SK-N-SH (cell line): ENCODE data around the gene MIS12. TPM values are rescaled to one million over a fixed set of nuclear protein-coding genes. Genes with fewer than 3 reads are reported as not detected.

ENCODE experiments used
- CTCF ChIA-PET: fragments of 300-600, 350-600 bp; formaldehyde crosslinking; extraction: SDS; loops from one replicate; lab custom pipeline; 2021; lab: Yijun Ruan, JAX
- POLR2A ChIA-PET: fragments of 350-600 bp; sonication (Branson Sonifier 250); formaldehyde crosslinking; extraction: SDS; loops from one replicate; lab custom pipeline; 2020; ENCODE audit warnings: antibody characterized with exemption, inconsistent platforms; lab: Yijun Ruan, JAX
- DNase-seq: peaks from one replicate; pipeline ENCODE4 v3.0.0; 2012
- H2AFZ ChIP-seq: fragments of 200-600 bp; sonication (generic); 2 replicates; pipeline ENCODE4 v1.8.1; 2016; ENCODE audit warnings: antibody characterized with exemption, mild to moderate bottlenecking, low read depth
- H3F3A ChIP-seq: fragments of 200-600 bp; sonication (generic); replicated peaks from 2 replicates; pipeline ENCODE3; 2016; ENCODE audit warnings: antibody characterized with exemption, mild to moderate bottlenecking; ENCODE audit not compliant: insufficient read depth
- H3K27ac ChIP-seq, 2 experiments: fragments of 200-500 bp in 1 of 2; fragments of 200-600 bp in 1 of 2; sonication (Bioruptor generic) in 1 of 2; sonication (generic), shearing (Covaris generic) in 1 of 2; 2 replicates each; pipeline versions ENCODE4 v1.5.1 to v1.6.1; 2014 to 2016; ENCODE audit warnings: low read depth in 2 of 2, inconsistent platforms in 1 of 2, low read length in 1 of 2, mild to moderate bottlenecking in 1 of 2, mixed read lengths in 1 of 2
- H3K27me3 ChIP-seq: fragments of 200-600 bp; sonication (generic), shearing (Covaris generic); 2 replicates; pipeline ENCODE4 v1.6.1; 2016; ENCODE audit warnings: mixed run types; ENCODE audit not compliant: insufficient read depth
- H3K36me3 ChIP-seq, 2 experiments: fragments of 200-500 bp in 1 of 2; fragments of 200-600 bp in 1 of 2; sonication (Bioruptor generic) in 1 of 2; sonication (generic) in 1 of 2; replicated peaks in 1 of 2; 2 replicates each; pipeline versions ENCODE3 to v1.5.1; 2014 to 2016; ENCODE audit warnings: low read length in 1 of 2, mild to moderate bottlenecking in 1 of 2; ENCODE audit not compliant: insufficient read depth in 2 of 2, control insufficient read depth in 1 of 2
- H3K4me1 ChIP-seq, 2 experiments: fragments of 200-500 bp in 1 of 2; fragments of 200-600 bp in 1 of 2; sonication (Bioruptor generic) in 1 of 2; sonication (generic), shearing (Covaris generic) in 1 of 2; 2 replicates each; pipeline versions ENCODE4 v1.5.1 to v1.6.1; 2014 to 2016; ENCODE audit warnings: low read depth in 1 of 2, low read length in 1 of 2, mixed run types in 1 of 2; ENCODE audit not compliant: insufficient read depth in 2 of 2, control insufficient read depth in 1 of 2
- H3K4me2 ChIP-seq: fragments of 200-600 bp; sonication (generic), shearing (Covaris generic); 2 replicates; pipeline ENCODE4 v1.6.1; 2017; ENCODE audit warnings: mixed run types
- H3K4me3 ChIP-seq, 2 experiments: fragments of 200-500 bp in 1 of 2; fragments of 200-600 bp in 1 of 2; sonication (Bioruptor generic) in 1 of 2; sonication (generic), shearing (Covaris generic) in 1 of 2; 2 replicates each; pipeline versions ENCODE4 v1.5.1 to v1.8.1; 2014 to 2016; ENCODE audit warnings: low read depth in 2 of 2, inconsistent platforms in 1 of 2, low read length in 1 of 2, mild to moderate bottlenecking in 1 of 2, mixed read lengths in 1 of 2, moderate library complexity in 1 of 2
- H3K79me2 ChIP-seq: fragments of 200-600 bp; sonication (generic); 2 replicates; pipeline ENCODE4 v1.8.1; 2017; ENCODE audit warnings: mild to moderate bottlenecking; ENCODE audit not compliant: insufficient read depth
- H3K9ac ChIP-seq: fragments of 200-600 bp; sonication (generic); 2 replicates; pipeline ENCODE4 v1.6.1; 2017; ENCODE audit warnings: mixed run types
- H3K9me2 ChIP-seq: fragments of 200-600 bp; sonication (generic); 2 replicates; pipeline ENCODE4 v1.6.1; 2017; ENCODE audit warnings: mixed run types
- H3K9me3 ChIP-seq: fragments of 200-600 bp; sonication (generic); 2 replicates; pipeline ENCODE4 v1.6.1; 2017; ENCODE audit warnings: mixed run types, mild to moderate bottlenecking, moderate library complexity
- H4K20me1 ChIP-seq: fragments of 200-600 bp; sonication (generic); 2 replicates; pipeline ENCODE4 v1.6.1; 2017; ENCODE audit warnings: mild to moderate bottlenecking, mixed run types; ENCODE audit not compliant: insufficient read depth
- CHD2 ChIP-seq: fragments of 150-350 bp; IDR thresholded peaks from 2 replicates; pipeline ENCODE4 v1.6.1; 2018; ENCODE audit warnings: low read length; ENCODE audit not compliant: partially characterized antibody
- CTCF ChIP-seq: fragments of 200-600 bp; sonication (generic); IDR thresholded peaks from 2 replicates; pipeline ENCODE4 v1.6.1; 2017; ENCODE audit warnings: antibody characterized with exemption, mild to moderate bottlenecking, moderate library complexity
- EZH2phosphoT487 ChIP-seq: fragments of 200-600 bp; sonication (generic); IDR thresholded peaks from 2 replicates; pipeline ENCODE4 v1.6.1; 2017; ENCODE audit warnings: low read depth, mixed run types, mild to moderate bottlenecking, antibody characterized with exemption, moderate library complexity, borderline replicate concordance
- FOSL2 ChIP-seq: IDR thresholded peaks from 2 replicates; pipeline ENCODE4 v1.4.0; 2012; ENCODE audit warnings: low read depth, mild to moderate bottlenecking, moderate library complexity, borderline replicate concordance
- GABPA ChIP-seq: IDR thresholded peaks from 2 replicates; pipeline ENCODE4 v1.4.0; 2012; ENCODE audit warnings: low read depth, mild to moderate bottlenecking
- MAX ChIP-seq: IDR thresholded peaks from 2 replicates; pipeline ENCODE4 v1.4.0; 2012; ENCODE audit warnings: low read depth
- MXI1 ChIP-seq: IDR thresholded peaks from 2 replicates; pipeline ENCODE4 v1.6.1; 2012; ENCODE audit warnings: mild to moderate bottlenecking, low read depth, low read length, improper control_type of control experiment
- NRF1 ChIP-seq: IDR thresholded peaks from 2 replicates; pipeline ENCODE4 v1.6.1; 2012; ENCODE audit warnings: low read depth, mild to moderate bottlenecking, low read length
- RAD21 ChIP-seq: IDR thresholded peaks from 2 replicates; pipeline ENCODE4 v1.6.1; 2012; ENCODE audit warnings: mild to moderate bottlenecking, low read length
- RCOR1 ChIP-seq: fragments of 150-350 bp; IDR thresholded peaks from 2 replicates; pipeline ENCODE4 v1.6.1; 2017; ENCODE audit warnings: antibody characterized with exemption, low read length
- TAF1 ChIP-seq: IDR thresholded peaks from 2 replicates; pipeline ENCODE4 v1.6.1; 2012; ENCODE audit warnings: low read depth, mild to moderate bottlenecking, low read length, moderate library complexity, borderline replicate concordance
- TCF12 ChIP-seq: IDR thresholded peaks from 2 replicates; pipeline ENCODE4 v1.4.0; 2012
- TEAD4 ChIP-seq: IDR thresholded peaks from 2 replicates; pipeline ENCODE4 v1.4.0; 2012; ENCODE audit warnings: mild to moderate bottlenecking, borderline replicate concordance; ENCODE audit not compliant: insufficient read depth
- USF1 ChIP-seq: IDR thresholded peaks from 2 replicates; pipeline ENCODE4 v1.4.0; 2012; ENCODE audit warnings: low read depth, borderline replicate concordance
- USF2 ChIP-seq: fragments of 150-350 bp; IDR thresholded peaks from 2 replicates; pipeline ENCODE4 v1.6.1; 2017; ENCODE audit warnings: antibody characterized with exemption, low read length, low read depth, borderline replicate concordance
- YY1 ChIP-seq: IDR thresholded peaks from 2 replicates; pipeline ENCODE4 v1.4.0; 2012; ENCODE audit warnings: low read depth, mild to moderate bottlenecking
- ZBTB33 ChIP-seq: IDR thresholded peaks from 2 replicates; pipeline ENCODE4 v1.4.0; 2012; ENCODE audit warnings: low read depth, borderline replicate concordance
- WGBS: methylation state at CpG from one replicate; pipeline ENCODE4 v1.1.6; 2017; ENCODE audit warnings: low lambda C conversion rate; 5-methylcytosine and 5-hydroxymethylcytosine counted together
- polyA plus RNA-seq, 3 experiments: library from polyadenylated mRNA; depleted of rRNA; stranded (reverse); fragments of >200 nt; gene quantifications; 2 replicates each; pipeline ENCODE4 v1.2.3, GENCODE V29; 2012

The MIS12 gene
- polyA plus RNA-seq, 1 of the 3 experiments (the other 2 are of a cell fraction), result 9.3 TPM

GRCh38 chr17:5531085-5531418 lies 44.7 kb downstream of the MIS12 start (continued):
- TF ChIP-seq USF2 (no peak), TCF12 (no peak), ZBTB33 (no peak)

GRCh38 chr17:5532581-5532980 lies 46.2 kb downstream of the MIS12 start:
- ChIA-PET POLR2A (no interaction called here), CTCF (interaction anchor here (0.9 kb wide), 1 partner anchor 15 kb away, joined by 4 read pairs; no protein-coding TSS in a partner anchor)
- Histone ChIP-seq H3K9me2 (no peaks in the 10 kb centered on the region), H4K20me1 (no peaks in the 10 kb centered on the region), H3K4me1 (peaks cover 2 to 5% of the 10 kb centered on the region in 2 experiments; a peak in 2 of 4 replicates), H3K27ac (no peak overlapping the region), H3K9me3 (no peaks in the 10 kb centered on the region), H3F3A (peaks cover 8% of the 10 kb centered on the region), H3K4me2 (no peak overlapping the region), H3K9ac (no peak overlapping the region), H2AFZ (no peak overlapping the region), H3K27me3 (no peaks in the 10 kb centered on the region), H3K36me3 (peaks cover 0 to 4% of the 10 kb centered on the region in 2 experiments), H3K4me3 (no peak overlapping the region), H3K79me2 (no peaks in the 10 kb centered on the region)
- 65% methylated on average over 7 of the region's 8 CpGs for WGBS
- DNase-seq, result no peak
- no peak for TF ChIP-seq GABPA
- TF ChIP-seq RAD21, result no peak
- no peak for TF ChIP-seq RCOR1
- no peak for TF ChIP-seq NRF1
- TF ChIP-seq MAX, result no peak
- no peak for TF ChIP-seq CTCF
- no peak for TF ChIP-seq CHD2
- TF ChIP-seq TAF1, result no peak
- TF ChIP-seq MXI1, result no peak
- TF ChIP-seq FOSL2, result no peak
- TF ChIP-seq ZBTB33, result no peak
- TF ChIP-seq USF2, result no peak
- TF ChIP-seq YY1, result no peak
- TF ChIP-seq USF1, result no peak
- TF ChIP-seq EZH2phosphoT487, result no peak
- TF ChIP-seq TEAD4, result no peak
